GM12891 (cell line): ENCODE results near the gene CHERP.
A peak's percentile ranks its signal among the peaks of the same experiment; 100 is the strongest.

Source experiments
- DNase-seq: peaks from one replicate; pipeline ENCODE4 v3.0.0; 2011; ENCODE audit warnings: low spot score; ENCODE audit not compliant: insufficient read length
- FAIRE-seq: peaks from 2 replicates; lab custom pipeline; 2011; peaks lifted over from hg19 to GRCh38; lab: Jason Lieb, UNC
- PAX5 ChIP-seq: IDR thresholded peaks from 2 replicates; pipeline ENCODE4 v1.6.1; 2011; ENCODE audit warnings: low read length, moderate library complexity, mild to moderate bottlenecking; ENCODE audit not compliant: insufficient read depth, severe bottlenecking
- POLR2A ChIP-seq: IDR thresholded peaks from 2 replicates; pipeline ENCODE4 v1.6.1; 2011; ENCODE audit warnings: low read depth, low read length, control low read depth
- POLR2AphosphoS5 ChIP-seq: IDR thresholded peaks from 2 replicates; pipeline ENCODE4 v1.6.1; 2011; ENCODE audit warnings: low read depth, low read length, control low read depth
- POU2F2 ChIP-seq: IDR thresholded peaks from 2 replicates; pipeline ENCODE4 v1.6.1; 2011; ENCODE audit warnings: low read depth, mild to moderate bottlenecking, control low read depth, low read length, moderate library complexity
- SPI1 ChIP-seq: IDR thresholded peaks from 2 replicates; pipeline ENCODE4 v1.6.1; 2011; ENCODE audit warnings: low read depth, low read length, control low read depth
- TAF1 ChIP-seq: IDR thresholded peaks from 2 replicates; pipeline ENCODE4 v1.6.1; 2011; ENCODE audit warnings: low read depth, low read length, control low read depth

The CHERP gene

DNA sequence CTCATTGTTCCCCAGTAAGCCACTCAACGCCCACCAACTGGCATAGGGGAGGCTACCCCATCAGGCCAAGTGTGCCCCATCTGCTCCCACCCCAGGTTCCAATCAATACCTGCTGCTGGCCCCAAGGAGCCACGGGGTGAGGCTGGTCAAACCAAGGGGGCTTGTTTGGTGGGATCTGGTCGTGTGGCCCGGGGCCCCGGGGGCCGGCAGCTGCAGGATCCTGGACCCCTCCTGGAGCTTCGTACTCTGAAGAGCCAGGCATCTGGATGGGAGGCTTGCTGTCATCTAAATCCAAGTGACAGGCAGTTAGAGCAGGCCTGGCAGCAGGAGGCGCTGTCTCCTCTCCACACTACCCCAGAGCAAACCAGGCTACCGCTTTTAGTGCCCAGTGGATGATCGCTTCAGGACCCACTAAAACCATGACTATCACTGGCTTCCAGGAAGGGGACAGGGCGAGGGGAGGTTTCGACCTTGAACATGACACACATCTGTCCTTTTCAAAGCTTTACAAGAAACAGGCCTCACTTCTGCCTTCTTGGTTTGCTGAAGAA lies 14.2 kb downstream of the CHERP start:
- FAIRE-seq, result peak; percentile 35
- peak; percentile 47 for TF ChIP-seq POLR2AphosphoS5
- no peak for TF ChIP-seq POLR2A
- no peak for DNase-seq

DNA sequence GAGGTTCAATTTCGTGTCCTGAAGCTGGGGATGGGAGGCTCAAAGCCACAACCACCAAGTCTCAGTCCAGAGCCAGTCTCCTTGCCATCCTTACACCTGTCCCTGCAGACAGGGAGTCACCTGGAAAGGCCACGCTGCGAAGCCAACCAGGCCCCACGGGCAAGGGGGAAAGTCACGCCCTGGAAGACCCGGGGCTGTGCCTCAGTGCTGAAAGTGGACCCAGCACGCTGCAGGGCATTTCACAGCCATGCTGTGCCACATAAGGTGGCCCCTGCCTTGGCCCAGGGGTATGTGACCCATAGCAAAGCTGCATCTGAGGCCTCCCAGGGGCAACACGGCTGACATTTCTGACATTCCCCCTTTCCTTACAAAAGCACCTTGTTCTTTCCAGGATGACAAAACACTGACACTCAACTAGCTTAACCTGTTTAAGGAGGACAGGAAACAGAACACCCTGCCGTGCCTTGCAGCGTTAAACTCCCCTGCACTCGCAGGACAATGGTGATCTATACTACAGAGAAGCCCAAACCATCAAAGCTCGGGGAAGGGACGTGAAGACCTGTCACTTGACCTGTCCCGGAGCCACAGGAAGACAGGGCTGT lies 14.8 kb downstream of the CHERP start:
- DNase-seq (no peak), FAIRE-seq (peak; percentile 60)
- TF ChIP-seq POLR2A (no peak), PAX5 (no peak), TAF1 (no peak), POU2F2 (no peak), POLR2AphosphoS5 (no peak), SPI1 (no peak)

DNA sequence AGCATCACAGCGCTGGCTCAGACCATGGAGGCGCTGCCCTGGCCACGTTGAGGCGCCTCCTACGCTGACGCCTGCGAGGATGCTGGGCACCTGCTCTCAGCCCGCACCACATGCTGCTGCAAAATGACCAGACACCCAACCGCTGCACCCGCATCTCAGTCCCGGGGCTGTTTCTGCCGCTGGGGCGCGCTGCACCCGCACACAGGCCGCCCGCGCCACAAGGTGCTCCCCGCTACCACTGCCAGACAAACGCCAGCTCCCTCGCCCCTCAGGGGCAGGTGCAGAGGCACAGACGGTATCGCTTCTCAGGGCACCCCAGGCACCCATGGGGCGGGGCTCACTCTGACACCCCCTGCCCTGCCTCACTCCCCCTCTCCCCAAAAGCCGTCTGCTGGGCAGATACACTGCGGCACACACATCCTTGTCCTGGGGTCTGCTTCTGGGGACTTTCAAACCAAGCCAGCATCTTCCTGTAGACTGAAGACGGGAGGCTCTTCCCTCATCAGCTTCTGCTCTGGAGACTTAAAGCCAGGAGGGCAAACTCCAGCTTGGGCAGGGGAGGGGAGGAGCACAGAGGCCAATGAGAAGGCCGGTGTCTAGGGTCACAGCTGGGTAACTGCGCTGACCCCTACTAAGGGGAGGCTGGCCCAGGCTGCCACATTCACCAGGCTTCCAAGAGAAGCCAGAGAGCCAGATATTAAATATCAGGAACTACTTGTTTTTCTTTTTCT lies 16.3 kb downstream of the CHERP start:
- no peak for DNase-seq
- no peak for FAIRE-seq
- TF ChIP-seq SPI1 (no peak), TAF1 (no peak), POU2F2 (no peak), PAX5 (no peak), POLR2A (no peak), POLR2AphosphoS5 (no peak; the same call in 1 of the 2 replicates)

DNA sequence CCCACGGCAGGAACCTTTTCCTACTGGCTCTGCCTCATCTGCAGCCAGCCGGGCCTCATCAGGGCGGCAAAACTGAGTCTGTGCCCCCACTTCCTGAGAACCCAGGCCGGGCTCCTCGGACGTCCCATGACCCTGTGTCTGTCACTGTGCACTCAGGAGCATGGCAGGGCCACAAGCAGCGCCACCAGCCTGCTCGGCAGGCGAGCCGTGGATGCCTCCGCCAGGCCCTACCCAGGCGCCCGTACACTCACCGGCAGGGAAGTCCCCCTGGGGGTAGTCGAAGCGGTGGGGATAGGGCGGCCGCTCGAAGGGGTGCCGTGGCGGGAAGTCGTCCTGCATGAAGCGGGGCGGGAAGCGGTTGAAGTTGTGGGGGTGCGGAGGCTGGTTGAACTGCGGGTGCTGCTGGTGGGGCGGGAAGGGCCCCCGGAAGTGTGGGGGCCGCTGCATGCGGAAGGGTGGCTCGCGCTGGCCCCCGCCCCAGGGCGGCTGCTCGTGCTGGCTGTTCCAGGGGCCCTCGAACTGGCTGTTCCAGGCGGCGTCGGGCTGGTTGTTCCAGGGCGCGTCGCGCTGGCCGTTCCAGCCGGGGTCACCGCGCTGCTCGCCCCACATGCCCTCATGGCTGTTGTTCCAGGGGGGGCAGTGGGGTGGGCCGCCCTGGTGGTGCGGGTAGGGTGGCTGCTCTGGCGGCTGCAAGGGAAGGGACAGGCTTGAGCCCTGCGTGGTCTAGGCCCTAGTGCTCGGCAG lies 17.1 kb downstream of the CHERP start:
- TF ChIP-seq POU2F2 (no peak), POLR2A (no peak)
- DNase-seq (no peak), FAIRE-seq (no peak)

DNA sequence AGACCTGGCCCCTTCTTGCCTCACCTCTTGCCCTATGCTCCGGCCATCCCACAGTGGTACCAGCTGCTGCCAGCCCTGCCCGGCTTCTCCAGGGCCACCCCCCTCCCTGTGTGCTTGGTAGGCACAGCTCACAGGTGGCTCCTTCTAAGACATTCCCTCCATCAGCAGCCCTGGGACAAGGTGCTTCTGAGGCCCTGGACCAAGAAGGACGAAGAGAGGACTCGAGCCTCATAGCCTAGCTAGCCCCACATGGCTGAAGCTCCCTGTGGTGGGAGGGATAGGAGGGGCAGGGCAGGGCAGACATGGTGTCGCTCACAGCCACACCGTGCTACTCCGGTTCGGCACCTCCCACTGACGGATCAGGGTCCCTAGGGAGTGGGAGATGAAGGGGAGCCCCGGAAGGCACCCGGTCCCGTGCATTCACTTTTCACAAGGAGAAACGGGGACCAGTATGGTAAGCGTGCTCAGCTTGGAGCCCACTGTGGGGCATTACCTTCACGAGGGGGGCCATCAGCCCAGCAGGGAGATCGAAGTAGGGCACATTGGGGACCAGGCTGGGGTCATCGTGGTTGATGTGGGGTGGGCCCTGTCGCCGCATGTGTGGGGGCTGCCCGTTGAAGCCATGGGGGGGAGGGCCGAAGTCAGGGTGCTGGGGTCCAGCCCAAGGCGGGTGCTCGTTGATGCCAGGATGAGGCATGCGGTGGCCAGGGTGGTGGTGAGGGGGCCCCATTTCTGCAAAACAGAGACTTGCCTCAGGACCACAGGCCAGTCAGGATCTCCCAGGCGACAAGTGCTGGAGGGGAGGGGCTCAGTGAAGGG lies 19.5 kb downstream of the CHERP start:
- TF ChIP-seq PAX5 (no peak), SPI1 (no peak), POLR2AphosphoS5 (no peak), POU2F2 (no peak), TAF1 (no peak), POLR2A (no peak)
- FAIRE-seq (no peak), DNase-seq (no peak)

DNA sequence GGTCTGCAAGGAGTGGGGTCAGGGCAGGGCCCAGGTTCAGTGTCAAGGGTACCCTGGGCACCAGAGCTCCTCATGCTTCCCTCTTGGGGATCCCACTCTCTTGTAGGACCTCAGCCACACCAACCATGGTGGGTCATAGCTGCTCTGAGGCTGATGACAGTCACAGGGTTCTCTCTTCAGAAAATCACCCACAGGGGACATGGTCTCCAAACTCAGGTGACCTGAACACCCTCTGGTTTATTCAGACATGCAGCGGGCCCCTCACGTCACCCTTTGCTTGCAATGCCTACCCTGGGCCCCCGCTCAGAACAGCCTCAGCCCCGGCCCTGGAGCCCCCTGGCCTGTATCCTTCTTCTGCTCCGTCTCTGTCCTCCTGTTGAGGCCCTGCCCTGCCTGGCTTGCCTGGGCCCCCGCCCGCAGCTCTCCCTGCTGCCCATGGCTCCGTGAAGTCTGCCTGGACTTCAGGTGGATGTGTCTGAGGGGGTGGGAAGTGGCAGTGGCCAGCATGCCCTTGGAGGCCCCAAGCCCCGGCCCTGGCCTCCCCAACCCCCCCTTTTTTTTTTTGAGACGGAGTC lies 20.4 kb downstream of the CHERP start:
- FAIRE-seq (no peak), DNase-seq (no peak)
- TF ChIP-seq TAF1, result no peak
- no peak for TF ChIP-seq POLR2AphosphoS5
- TF ChIP-seq PAX5, result no peak
- no peak for TF ChIP-seq POU2F2
- no peak for TF ChIP-seq POLR2A
- TF ChIP-seq SPI1, result no peak

DNA sequence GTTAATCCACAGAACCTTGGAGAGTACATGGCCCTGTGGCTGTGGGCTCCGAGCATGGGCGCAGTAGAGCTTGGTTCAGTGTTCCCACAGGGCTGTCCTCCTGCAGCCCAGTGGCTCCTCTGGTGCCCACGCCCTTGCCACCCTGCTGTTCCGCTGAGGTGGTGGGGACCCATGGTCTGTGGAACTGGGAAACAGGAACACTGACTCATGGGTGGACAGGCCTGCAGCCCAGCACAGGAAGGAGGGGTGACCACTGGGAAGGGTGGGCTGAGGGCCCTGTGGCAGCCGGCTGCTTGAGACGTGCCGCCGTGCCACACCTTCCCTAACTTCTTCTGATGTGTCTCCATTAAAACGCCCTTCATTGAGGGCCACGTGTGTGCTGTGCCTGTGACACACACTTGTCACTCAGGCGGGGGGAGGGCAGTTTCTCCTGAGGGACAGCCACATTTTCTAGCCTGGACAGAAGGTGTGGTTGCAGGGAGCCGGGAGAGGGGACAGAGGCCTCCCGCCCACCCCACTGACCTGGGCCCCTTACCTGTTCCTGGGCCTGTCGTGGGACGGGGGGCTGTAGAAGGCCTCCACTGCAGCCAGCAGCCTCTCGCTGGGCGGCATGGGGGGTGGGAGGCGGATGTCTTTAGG lies 21.1 kb downstream of the CHERP start:
- no peak for TF ChIP-seq PAX5
- no peak for TF ChIP-seq SPI1
- TF ChIP-seq POLR2AphosphoS5, result no peak; the same call in 1 of the 2 replicates
- no peak; the same call in 1 of the 2 replicates for TF ChIP-seq POLR2A
- no peak for TF ChIP-seq TAF1
- TF ChIP-seq POU2F2, result no peak
- no peak for DNase-seq
- no peak for FAIRE-seq

DNA sequence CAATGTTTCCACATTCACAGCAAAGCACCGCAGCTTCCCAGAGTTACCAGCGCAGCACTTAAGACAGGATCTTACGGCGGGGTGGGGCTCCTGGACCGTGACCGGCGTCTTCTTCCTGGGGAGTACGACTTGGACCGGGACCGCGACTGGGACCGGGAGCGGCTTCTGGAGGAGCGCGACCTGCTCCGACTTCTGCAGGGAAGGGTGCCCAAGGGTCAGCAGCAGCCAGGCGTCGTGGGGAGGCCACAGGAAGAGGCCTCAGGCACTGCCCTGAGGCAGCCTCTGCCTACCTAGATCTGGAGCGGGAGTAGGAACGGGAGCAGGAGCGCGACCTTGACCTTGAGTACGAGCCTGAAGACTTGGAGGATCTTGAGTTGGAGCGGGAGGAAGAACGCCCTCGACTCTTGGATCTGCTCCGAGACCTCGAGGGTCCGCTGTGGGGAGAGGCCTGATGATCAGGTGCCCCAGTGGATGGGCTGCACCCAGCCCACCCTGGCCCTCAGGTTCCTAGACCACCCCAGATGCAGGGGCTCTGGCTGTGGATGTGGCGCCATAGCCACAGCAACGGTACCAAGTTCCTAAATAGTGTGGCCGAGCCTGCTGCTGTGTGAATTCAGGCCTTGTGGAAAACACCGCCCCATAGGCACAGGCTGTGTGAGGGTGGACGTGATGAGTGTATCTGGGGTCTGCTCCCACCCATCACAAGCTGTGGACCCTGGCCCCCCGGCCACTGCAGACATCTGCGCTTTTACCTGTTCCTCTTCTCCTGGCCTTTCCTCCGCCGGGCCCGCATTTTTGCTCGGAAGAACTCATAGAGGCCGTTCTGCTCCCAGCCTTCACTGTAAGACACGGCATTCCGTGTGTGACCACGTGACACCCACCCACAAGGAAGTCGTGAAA lies 21.9 kb downstream of the CHERP start:
- no peak for FAIRE-seq
- TF ChIP-seq POU2F2 (no peak), POLR2A (peak; percentile 39; the same call in 1 of the 2 replicates)
- no peak for DNase-seq
